ENCODE results near the gene UBR2.

UBR2 gene

GRCh38 chr6:42525206-42525605, 38.6 kb upstream of the UBR2 start:
- no peak for TF ChIP-seq CTCF (conservative IDR thresholded peaks at IDR 0.05; ENCODE audit: low read depth, low read length)
- DNase-seq (ENCODE audit: low read depth), result no peak
- H3K4me3 ChIP-seq (ENCODE audit: low read depth, low read length), result no peak overlapping the region

- no peak overlapping the region for H3K4me3 ChIP-seq (ENCODE audit: low read depth, low read length)
- no peak for DNase-seq (ENCODE audit: low read depth)
- TF ChIP-seq CTCF (conservative IDR thresholded peaks at IDR 0.05; ENCODE audit: low read depth, low read length), result no peak
Observed at GRCh38 chr6:42526616-42527015, 37.2 kb upstream of the UBR2 start.

DNA sequence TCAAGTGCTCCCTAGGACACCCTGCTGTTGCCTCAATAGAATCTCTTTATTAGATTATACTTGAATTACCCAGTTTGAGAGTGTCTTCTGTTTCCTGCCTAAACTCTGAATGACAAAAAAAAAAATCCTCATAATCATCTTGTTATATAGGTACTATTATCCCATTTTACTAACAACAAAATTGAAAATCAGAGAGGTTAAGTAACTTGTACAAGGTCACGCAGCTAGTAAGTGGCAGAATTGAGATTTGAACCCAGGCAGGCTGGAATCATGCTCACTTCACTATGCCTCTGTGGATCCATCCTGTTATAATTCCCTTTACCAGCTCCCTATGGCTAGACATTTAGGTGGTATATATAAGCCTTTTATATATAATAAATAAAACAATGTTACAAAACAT, 36.6 kb upstream of the UBR2 start:
- no peak for TF ChIP-seq CTCF (conservative IDR thresholded peaks at IDR 0.05; ENCODE audit: low read depth, low read length)
- no peak overlapping the region for H3K4me3 ChIP-seq (ENCODE audit: low read depth, low read length)
- no peak for DNase-seq (ENCODE audit: low read depth)

DNA sequence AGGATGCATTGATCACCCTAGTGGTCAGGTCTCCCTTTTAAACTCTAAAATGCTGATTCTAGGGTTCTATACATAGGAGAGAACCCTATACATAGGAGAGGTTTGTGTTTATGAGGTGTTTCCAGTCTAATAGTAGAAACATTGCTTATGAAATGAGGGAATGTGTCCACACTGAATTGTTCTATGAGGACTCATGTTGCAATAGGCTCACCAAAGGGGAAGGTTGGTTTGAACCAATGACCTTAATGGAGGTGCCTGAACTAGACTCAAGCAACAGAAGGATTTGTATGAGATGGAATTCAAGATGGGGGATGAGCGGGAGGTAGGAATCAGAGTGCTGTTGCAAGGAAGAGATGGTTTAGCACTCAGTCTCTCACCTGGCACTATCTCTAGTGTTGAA, 33.5 kb upstream of the UBR2 start:
- no peak overlapping the region for H3K4me3 ChIP-seq (ENCODE audit: low read depth, low read length)
- DNase-seq (ENCODE audit: low read depth), result no peak
- TF ChIP-seq CTCF (conservative IDR thresholded peaks at IDR 0.05; ENCODE audit: low read depth, low read length), result no peak

- TF ChIP-seq CTCF (conservative IDR thresholded peaks at IDR 0.05; ENCODE audit: low read depth, low read length), result no peak
- H3K4me3 ChIP-seq (ENCODE audit: low read depth, low read length), result no peak overlapping the region
- DNase-seq (ENCODE audit: low read depth), result no peak
Observed at GRCh38 chr6:42530751-42531150, 33.1 kb upstream of the UBR2 start.

GRCh38 chr6:42532038-42532669, 31.7 kb upstream of the UBR2 start:
- peak; percentile 80 for DNase-seq (ENCODE audit: low read depth)

More at GRCh38 chr6:42532038-42532669, 31.7 kb upstream of the UBR2 start:
- TF ChIP-seq CTCF (conservative IDR thresholded peaks at IDR 0.05; ENCODE audit: low read depth, low read length), result peak; percentile 78
- no peak overlapping the region for H3K4me3 ChIP-seq (ENCODE audit: low read depth, low read length)

Data from choroid plexus epithelial cell (primary cell).